ENCODE measurements around the gene PARD3B. TPM values are rescaled to one million over a fixed set of nuclear protein-coding genes. Genes with fewer than 3 reads are reported as not detected.

The PARD3B gene
- total RNA-seq, 4 donors from 2014 or later, result 21.8 to 85.6 (median 36.1) TPM

DNA sequence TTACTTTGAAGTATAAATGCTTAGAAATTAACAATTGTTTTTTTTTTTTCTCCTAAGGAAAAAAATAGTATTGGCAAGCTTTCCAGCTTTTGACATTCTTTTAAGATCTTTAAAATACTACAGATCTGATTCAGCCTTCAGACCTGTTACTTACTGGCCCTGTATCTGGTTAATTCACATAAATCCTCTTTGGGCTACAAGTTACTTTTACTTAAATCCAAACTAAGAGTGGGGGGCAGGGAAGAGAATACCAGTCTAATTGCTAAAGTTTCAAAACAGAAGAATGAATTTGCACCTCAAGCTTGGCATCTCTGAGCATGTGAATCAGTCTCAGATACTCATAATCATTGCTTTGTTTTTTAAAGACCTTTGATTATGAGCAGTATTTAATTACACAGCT, 386.3 kb downstream of the PARD3B start:
- no peak for DNase-seq
- intact Hi-C loops (cut with DNase I; ENCODE audit: low total_unique reads), result no loop called here
- Histone ChIP-seq H3K27me3 (no peaks in the 10 kb centered on the region), H3K4me3 (no peak overlapping the region), H3K36me3 (no peaks in the 10 kb centered on the region), H3K4me1 (no peaks in the 10 kb centered on the region), H3K9me3 (no peaks in the 10 kb centered on the region), H3K27ac (no peak overlapping the region)
- TF ChIP-seq CTCF (IDR thresholded peaks at IDR 0.05) (no peak), POLR2A (IDR thresholded peaks at IDR 0.05) (no peak)

- no peak for TF ChIP-seq CTCF (IDR thresholded peaks at IDR 0.05)
- TF ChIP-seq POLR2A (IDR thresholded peaks at IDR 0.05), result no peak
- intact Hi-C loops (cut with DNase I; ENCODE audit: low total_unique reads), result no loop called here
- Histone ChIP-seq H3K27me3 (no peaks in the 10 kb centered on the region), H3K4me3 (no peak overlapping the region), H3K36me3 (no peaks in the 10 kb centered on the region), H3K9me3 (no peaks in the 10 kb centered on the region), H3K27ac (no peak overlapping the region), H3K4me1 (no peaks in the 10 kb centered on the region)
- no peak for DNase-seq
Measured at GRCh38 chr2:204933735-204934374, 388.6 kb downstream of the PARD3B start.

DNA sequence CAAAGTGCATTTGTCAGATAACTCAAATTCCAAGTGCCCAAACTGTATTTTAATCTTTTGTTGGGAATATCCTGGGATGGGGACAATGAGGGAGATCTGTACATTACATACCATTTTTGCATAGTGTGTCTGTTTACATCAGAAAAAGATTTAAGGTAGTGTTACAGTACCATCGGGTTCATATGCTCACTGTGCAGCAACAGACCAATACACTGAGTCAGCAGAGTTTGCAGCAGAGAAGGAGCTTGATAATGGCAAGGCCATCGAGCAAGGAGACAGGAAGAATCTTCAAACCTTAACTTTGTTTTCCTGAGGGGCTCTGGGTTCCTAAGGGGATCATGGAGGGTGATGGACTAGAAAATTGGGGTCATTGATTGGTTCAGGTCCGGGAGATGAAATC, 399.7 kb downstream of the PARD3B start:
- TF ChIP-seq POLR2A (IDR thresholded peaks at IDR 0.05), result no peak
- no peak for TF ChIP-seq CTCF (IDR thresholded peaks at IDR 0.05)
- Histone ChIP-seq H3K27ac (no peak overlapping the region), H3K36me3 (no peaks in the 10 kb centered on the region), H3K4me3 (no peak overlapping the region), H3K4me1 (no peaks in the 10 kb centered on the region), H3K9me3 (peaks cover 0 to 7% of the 10 kb centered on the region in 2 donors), H3K27me3 (no peaks in the 10 kb centered on the region)
- DNase-seq, result no peak
- intact Hi-C loops (cut with DNase I; ENCODE audit: low total_unique reads), result no loop called here

DNA sequence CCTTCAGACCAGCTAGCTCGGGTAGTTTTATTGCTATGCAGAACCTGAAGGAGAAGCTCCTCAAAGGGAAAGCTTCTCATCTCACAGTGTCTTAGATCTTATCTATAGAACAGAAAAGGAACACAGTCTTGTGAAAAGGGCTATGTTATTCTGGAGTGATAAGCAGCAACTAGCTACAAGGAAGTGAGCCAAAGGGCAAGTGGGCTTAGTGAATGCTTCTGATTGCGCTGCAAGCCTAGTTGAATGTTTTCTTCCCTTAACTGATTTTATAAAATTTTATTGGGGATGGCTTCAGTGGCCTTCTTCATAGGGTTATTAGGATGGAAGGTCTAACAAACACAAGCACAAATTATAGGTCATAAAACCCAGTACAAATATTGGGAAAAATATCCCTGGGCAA, 400.1 kb downstream of the PARD3B start:
- Histone ChIP-seq H3K27me3 (no peaks in the 10 kb centered on the region), H3K4me3 (no peak overlapping the region), H3K9me3 (peaks cover 0 to 7% of the 10 kb centered on the region in 2 donors), H3K27ac (no peak overlapping the region), H3K4me1 (no peaks in the 10 kb centered on the region), H3K36me3 (no peaks in the 10 kb centered on the region)
- intact Hi-C loops (cut with DNase I; ENCODE audit: low total_unique reads), result no loop called here
- no peak for TF ChIP-seq POLR2A (IDR thresholded peaks at IDR 0.05)
- no peak for TF ChIP-seq CTCF (IDR thresholded peaks at IDR 0.05)
- no peak for DNase-seq

DNA sequence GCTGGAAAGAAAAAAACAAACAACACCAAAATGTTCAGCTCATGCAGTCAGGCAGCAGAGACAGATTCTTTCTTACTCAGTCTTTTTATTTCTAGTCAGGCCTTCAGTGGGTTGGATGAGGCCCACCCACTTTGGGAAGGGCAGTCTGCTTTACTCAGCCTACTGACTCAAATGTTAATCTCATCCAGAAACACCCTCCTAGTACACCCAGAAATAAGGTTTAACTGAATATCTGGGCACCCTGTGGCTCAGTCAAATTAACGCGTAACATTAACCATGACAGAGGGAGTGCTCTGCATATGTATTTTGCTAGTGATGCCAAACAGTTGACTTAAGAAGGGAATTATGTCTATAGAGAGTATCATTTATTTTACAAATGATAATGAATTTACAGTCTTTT, 401.6 kb downstream of the PARD3B start:
- no peaks in the 10 kb centered on the region for H3K4me1 ChIP-seq
- TF ChIP-seq POLR2A (IDR thresholded peaks at IDR 0.05), result no peak
- TF ChIP-seq CTCF (IDR thresholded peaks at IDR 0.05), result no peak
- H3K27ac ChIP-seq, result no peak overlapping the region
- no peaks in the 10 kb centered on the region for H3K36me3 ChIP-seq
- intact Hi-C loops (cut with DNase I; ENCODE audit: low total_unique reads), result no loop called here
- peaks cover 0 to 7% of the 10 kb centered on the region in 2 donors for H3K9me3 ChIP-seq
- H3K27me3 ChIP-seq, result no peaks in the 10 kb centered on the region
- no peak overlapping the region for H3K4me3 ChIP-seq
- no peak for DNase-seq
